HEK293T (cell line): Measurements from ENCODE around the gene RABL6.

ENCODE experiments used
- CTBP1 ChIP-seq: fragments of 450-650 bp; IDR thresholded peaks from 2 replicates; pipeline ENCODE4 v1.6.1; 2016; ENCODE audit warnings: borderline replicate concordance
- L3MBTL2 ChIP-seq: fragments of 450-650 bp; conservative IDR thresholded peaks from 2 replicates; pipeline ENCODE4 v1.6.1; 2016; ENCODE audit warnings: mild to moderate bottlenecking
- SP1 ChIP-seq: fragments of 450-650 bp; IDR thresholded peaks from 2 replicates; pipeline ENCODE4 v1.6.1; 2017

GRCh38 chr9:136855461-136856078, 47.8 kb downstream of the RABL6 start:
- TF ChIP-seq L3MBTL2 (no peak), CTBP1 (no peak), SP1 (no peak)
